ENCODE measurements around the gene CSPG4.
A peak's percentile ranks its signal among the peaks of the same experiment; 100 is the strongest.

Gene CSPG4

DNA sequence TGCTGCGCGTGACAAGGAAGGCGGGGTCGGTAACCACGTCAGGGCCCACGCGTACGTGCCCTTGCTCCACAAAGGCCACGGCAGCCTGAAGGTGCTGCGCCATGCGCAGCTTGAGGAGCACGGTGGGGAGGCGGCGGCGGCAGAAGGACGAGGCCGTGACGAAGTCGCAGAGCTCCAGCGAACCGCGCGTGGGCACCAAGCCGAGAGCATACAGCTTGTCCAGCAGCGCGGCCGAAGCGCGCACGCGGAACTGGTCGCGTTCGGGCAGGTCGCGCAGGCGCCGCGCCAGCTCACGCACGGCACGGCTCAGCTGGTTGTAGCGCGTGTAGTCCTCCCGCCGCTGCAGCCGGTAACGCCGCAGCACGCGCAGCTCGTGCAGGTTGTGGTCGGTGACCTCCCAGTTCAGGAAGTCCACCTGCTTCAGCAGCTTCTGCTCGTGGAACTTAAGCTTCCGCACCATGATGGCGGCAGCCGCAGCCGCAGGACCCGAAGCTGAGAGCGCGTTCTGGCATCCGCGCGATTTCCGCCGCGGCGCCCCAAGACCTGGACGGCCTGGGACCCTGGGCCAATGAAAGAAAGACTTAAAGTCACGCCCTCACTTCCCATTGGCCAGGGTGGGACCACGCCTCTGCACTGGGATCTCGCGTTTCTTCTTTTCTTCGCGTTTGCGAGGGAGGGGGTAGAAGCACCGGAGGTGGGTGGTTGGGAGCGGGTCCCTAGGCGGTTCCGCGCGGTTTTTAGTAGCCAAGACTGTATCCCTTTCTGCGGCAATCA, 72.8 kb downstream of the CSPG4 start, which contains the start of gene IMP3:
TSS of gene IMP3 (minus strand) at position 516 of the 774 bp plus-strand sequence. CDS start at position 460, 56 bp downstream.
- Histone ChIP-seq H3K9ac (ENCODE audit: low read depth, low read length) (peak within 1 kb of the TSS; percentile 73), H3K79me2 (ENCODE audit: insufficient read depth, low read length) (peaks cover 30% of the 10 kb centered on the region), H3K4me2 (ENCODE audit: insufficient read depth, low read length) (peak within 1 kb of the TSS; percentile 95), H3K27ac (ENCODE audit: low read length) (peak within 1 kb of the TSS; percentile 90), H2AFZ (ENCODE audit: low read depth, low read length) (peak within 1 kb of the TSS; percentile 86), H4K20me1 (ENCODE audit: insufficient read depth, low read length) (peaks cover 26% of the 10 kb centered on the region), H3K27me3 (ENCODE audit: insufficient read depth, low read length, poor library complexity) (no peaks in the 10 kb centered on the region), H3K36me3 (ENCODE audit: insufficient read depth, low read length) (peaks cover 8% of the 10 kb centered on the region), H3K4me3 (ENCODE audit: low read depth in 1 of 2, low read length in 2 of 2) (peak within 1 kb of the TSS; percentile 52 to 86; a peak in 3 of 4 replicates), H3K9me3 (ENCODE audit: insufficient read depth, low read length, severe bottlenecking) (no peaks in the 10 kb centered on the region), H3K4me1 (ENCODE audit: insufficient read depth, low read length) (peaks cover 35% of the 10 kb centered on the region)
- ATAC-seq (ENCODE audit: insufficient read depth, low read depth) (peak; percentile 92), DNase-seq (peak; percentile 96)
- TF ChIP-seq, protein P1, sequence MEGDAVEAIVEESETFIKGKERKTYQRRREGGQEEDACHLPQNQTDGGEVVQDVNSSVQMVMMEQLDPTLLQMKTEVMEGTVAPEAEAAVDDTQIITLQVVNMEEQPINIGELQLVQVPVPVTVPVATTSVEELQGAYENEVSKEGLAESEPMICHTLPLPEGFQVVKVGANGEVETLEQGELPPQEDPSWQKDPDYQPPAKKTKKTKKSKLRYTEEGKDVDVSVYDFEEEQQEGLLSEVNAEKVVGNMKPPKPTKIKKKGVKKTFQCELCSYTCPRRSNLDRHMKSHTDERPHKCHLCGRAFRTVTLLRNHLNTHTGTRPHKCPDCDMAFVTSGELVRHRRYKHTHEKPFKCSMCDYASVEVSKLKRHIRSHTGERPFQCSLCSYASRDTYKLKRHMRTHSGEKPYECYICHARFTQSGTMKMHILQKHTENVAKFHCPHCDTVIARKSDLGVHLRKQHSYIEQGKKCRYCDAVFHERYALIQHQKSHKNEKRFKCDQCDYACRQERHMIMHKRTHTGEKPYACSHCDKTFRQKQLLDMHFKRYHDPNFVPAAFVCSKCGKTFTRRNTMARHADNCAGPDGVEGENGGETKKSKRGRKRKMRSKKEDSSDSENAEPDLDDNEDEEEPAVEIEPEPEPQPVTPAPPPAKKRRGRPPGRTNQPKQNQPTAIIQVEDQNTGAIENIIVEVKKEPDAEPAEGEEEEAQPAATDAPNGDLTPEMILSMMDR (IDR thresholded peaks at IDR 0.05; ENCODE audit: borderline replicate concordance, extremely low read depth, low read length, poor library complexity, severe bottlenecking) = no peak
- TF ChIP-seq EZH2 (IDR thresholded peaks at IDR 0.05; ENCODE audit: borderline replicate concordance, low read depth, low read length, severe bottlenecking) = no peak

DNA sequence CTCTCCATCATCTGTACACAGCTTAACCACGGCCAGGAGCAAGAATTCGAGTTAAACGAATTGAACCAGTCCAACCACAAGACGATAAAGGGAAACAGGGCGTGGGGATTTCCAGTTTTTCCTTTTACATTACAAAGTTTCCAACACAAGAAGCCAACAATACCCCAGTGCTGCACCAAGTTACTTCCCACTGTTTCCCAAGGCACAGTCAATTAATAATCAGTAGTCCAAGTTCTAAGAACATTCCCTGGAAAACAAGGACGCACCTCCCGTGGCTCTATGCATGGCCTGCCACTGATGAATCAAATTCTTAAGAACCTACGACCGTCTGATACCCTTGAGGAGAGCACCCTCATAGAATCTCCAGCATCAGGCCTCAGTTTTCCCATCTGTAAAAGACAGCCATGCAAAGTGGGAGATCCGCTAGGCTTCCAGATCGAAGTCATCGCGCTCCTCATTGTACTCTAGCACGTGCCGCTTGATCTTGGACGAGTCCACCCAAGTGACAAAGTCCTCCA, 73.4 kb downstream of the CSPG4 start:
- peak overlapping the region; percentile 73 for H3K9ac ChIP-seq (ENCODE audit: low read depth, low read length)
- H3K36me3 ChIP-seq (ENCODE audit: insufficient read depth, low read length) = peaks cover 8% of the 10 kb centered on the region
- ATAC-seq (ENCODE audit: insufficient read depth, low read depth) (no peak), DNase-seq (no peak)
- no peaks in the 10 kb centered on the region for H3K27me3 ChIP-seq (ENCODE audit: insufficient read depth, low read length, poor library complexity)
- H3K27ac ChIP-seq (ENCODE audit: low read length) = peak overlapping the region; percentile 85
- H3K9me3 ChIP-seq (ENCODE audit: insufficient read depth, low read length, severe bottlenecking) = no peaks in the 10 kb centered on the region
- TF ChIP-seq, protein P1 (IDR thresholded peaks at IDR 0.05; ENCODE audit: borderline replicate concordance, extremely low read depth, low read length, poor library complexity, severe bottlenecking) = no peak
- no peak for TF ChIP-seq EZH2 (IDR thresholded peaks at IDR 0.05; ENCODE audit: borderline replicate concordance, low read depth, low read length, severe bottlenecking)
- peak overlapping the region; percentile 95 for H3K4me2 ChIP-seq (ENCODE audit: insufficient read depth, low read length)
- H2AFZ ChIP-seq (ENCODE audit: low read depth, low read length) = peak overlapping the region; percentile 66; the same call in 1 of the 2 replicates
- peak overlapping the region; percentile 40 to 86; a peak in 3 of 4 replicates for H3K4me3 ChIP-seq (ENCODE audit: low read depth in 1 of 2, low read length in 2 of 2)
- H4K20me1 ChIP-seq (ENCODE audit: insufficient read depth, low read length) = peaks cover 26% of the 10 kb centered on the region
- peaks cover 35% of the 10 kb centered on the region for H3K4me1 ChIP-seq (ENCODE audit: insufficient read depth, low read length)
- H3K79me2 ChIP-seq (ENCODE audit: insufficient read depth, low read length) = peaks cover 30% of the 10 kb centered on the region

GRCh38 chr15:75637245-75638009, 75.2 kb downstream of the CSPG4 start:
- Histone ChIP-seq H3K27ac (ENCODE audit: low read length) (no peak overlapping the region), H2AFZ (ENCODE audit: low read depth, low read length) (no peak overlapping the region), H3K9me3 (ENCODE audit: insufficient read depth, low read length, severe bottlenecking) (no peaks in the 10 kb centered on the region), H4K20me1 (ENCODE audit: insufficient read depth, low read length) (peaks cover 26% of the 10 kb centered on the region), H3K27me3 (ENCODE audit: insufficient read depth, low read length, poor library complexity) (no peaks in the 10 kb centered on the region), H3K9ac (ENCODE audit: low read depth, low read length) (peak overlapping the region; percentile 73), H3K4me2 (ENCODE audit: insufficient read depth, low read length) (peak overlapping the region; percentile 95), H3K4me1 (ENCODE audit: insufficient read depth, low read length) (peaks cover 35% of the 10 kb centered on the region), H3K4me3 (ENCODE audit: low read depth in 1 of 2, low read length in 2 of 2) (peak overlapping the region in 1 of 2 experiments; percentile 9; a peak in 1 of 4 replicates), H3K36me3 (ENCODE audit: insufficient read depth, low read length) (peaks cover 8% of the 10 kb centered on the region), H3K79me2 (ENCODE audit: insufficient read depth, low read length) (peaks cover 30% of the 10 kb centered on the region)
- TF ChIP-seq, protein P1 (IDR thresholded peaks at IDR 0.05; ENCODE audit: borderline replicate concordance, extremely low read depth, low read length, poor library complexity, severe bottlenecking) = no peak
- no peak for TF ChIP-seq EZH2 (IDR thresholded peaks at IDR 0.05; ENCODE audit: borderline replicate concordance, low read depth, low read length, severe bottlenecking)
- no peak for ATAC-seq (ENCODE audit: insufficient read depth, low read depth)
- DNase-seq = no peak

Data from DND-41 (cell line).